ENCODE results near the gene RAB12. TPM values are rescaled to one million over a fixed set of nuclear protein-coding genes. Genes with fewer than 3 reads are reported as not detected.

RAB12 gene
- total RNA-seq, 1 donor from 2014 or later, result 29.4 TPM

DNA sequence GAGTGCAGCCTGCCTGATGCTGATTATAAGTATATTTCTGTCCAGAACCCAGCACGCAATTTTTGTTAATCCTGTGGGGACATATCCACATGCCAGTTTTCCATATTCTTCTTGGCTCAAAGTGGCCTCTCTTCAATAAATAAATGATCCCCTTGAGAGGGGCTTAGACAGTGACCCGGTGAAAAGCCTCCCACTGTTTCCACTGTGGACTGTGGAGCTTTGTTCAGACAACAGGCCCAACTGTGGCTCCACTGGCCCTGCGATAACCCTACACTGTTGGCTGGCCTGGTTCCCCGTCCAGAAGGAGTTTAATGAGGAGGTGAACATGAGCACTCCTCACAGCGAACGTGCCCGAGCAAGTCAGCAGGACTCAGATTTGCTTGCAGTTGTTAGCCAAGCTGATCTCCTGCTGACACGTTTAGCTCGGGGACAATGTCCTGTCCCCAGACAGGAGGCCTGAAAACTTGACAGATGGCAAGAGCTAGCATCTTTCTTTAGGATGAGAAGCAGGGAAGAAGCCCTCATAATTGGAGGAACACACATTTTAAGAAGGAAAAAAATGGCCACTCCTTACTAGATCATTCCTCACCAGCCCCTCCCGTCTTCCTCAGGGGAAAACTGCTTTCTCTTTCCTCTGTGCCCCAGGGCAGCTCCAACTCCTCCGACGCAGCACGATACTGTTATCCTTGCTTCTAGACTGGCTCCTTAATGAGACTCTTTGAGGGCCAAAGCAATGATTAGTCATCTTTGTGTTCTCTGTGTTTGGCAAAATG is 76.1 kb downstream of the RAB12 start:
- peak; percentile 89 for ATAC-seq

DNA sequence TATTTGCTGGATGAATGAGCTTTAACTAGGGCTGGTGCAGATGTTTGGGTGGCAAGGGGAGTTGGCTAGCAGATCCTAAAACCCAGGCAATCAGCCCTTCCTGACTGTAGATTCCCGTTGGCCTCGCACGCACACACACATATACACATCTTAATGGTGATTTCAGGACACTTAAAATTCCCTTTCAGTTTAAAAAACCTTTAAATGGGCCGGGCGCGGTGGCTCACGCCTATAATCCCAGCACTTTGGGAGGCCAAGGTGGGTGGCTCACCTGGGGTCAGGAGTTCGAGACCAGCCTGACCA is 76.6 kb downstream of the RAB12 start:
- no peak for ATAC-seq

DNA sequence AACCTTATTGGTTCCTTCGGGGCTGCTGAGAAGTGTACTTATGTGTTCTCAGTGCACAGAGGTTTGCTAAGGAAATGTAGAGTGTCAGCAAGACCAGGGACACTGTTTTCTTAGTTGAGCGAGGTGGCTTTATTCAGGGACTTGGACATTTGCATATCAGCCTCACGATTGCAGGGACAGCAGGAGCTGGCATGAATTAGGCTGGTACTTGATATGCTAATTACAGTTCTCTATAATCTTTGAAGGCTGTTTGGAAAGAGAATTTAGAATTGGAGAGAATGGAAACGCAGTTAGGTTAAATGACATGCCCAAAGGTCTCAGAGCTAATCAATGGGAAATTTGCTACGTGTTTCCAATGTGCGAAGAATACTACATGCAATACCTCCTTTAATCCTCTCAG is 77.4 kb downstream of the RAB12 start:
- ATAC-seq, result no peak

- no peak for ATAC-seq
Measured at GRCh38 chr18:8688216-8688800, 79.1 kb downstream of the RAB12 start.

GRCh38 chr18:8688816-8689215 is 79.6 kb downstream of the RAB12 start:
- ATAC-seq, result no peak

Other genes starting within 250 kb of the RAB12 start
- gene MTCL1, start 96.1 kb downstream of the RAB12 start, total RNA-seq, result 9.9 TPM